IMR-90 (cell line): Measurements from ENCODE around the gene PROCA1. TPM values are rescaled to one million over a fixed set of nuclear protein-coding genes. Genes with fewer than 3 reads are reported as not detected.

Experiments used
- ATAC-seq: fragments of 200-7000 bp; cut with Tn5 transposase; 2 replicates; pipeline ENCODE4 v1.9.1; 2020; ENCODE audit warnings: low read depth, mild to moderate bottlenecking, moderate library complexity
- BruUV-seq: library from RNA; stranded (reverse); fragments of 400-500 nt; replicated peaks from 2 replicates; lab custom pipeline; 2021; lab: Mats Ljungman, UMichigan
- CTCF ChIA-PET: fragments of 300-600 bp; formaldehyde crosslinking; extraction: SDS; loops from one replicate; lab custom pipeline; 2021; ENCODE audit warnings: antibody characterized with exemption; lab: Yijun Ruan, JAX
- POLR2A ChIA-PET: fragments of 300-600 bp; sonication (Branson Sonifier 250); formaldehyde crosslinking; loops from one replicate; lab custom pipeline; 2022; ENCODE audit warnings: antibody characterized with exemption; ENCODE audit not compliant: unreplicated experiment; lab: Charles Lee
- DNase-seq: peaks from one replicate; pipeline ENCODE4 v3.0.0; 2013
- H2AFZ ChIP-seq: replicated peaks from 2 replicates; pipeline ENCODE3; 2013; ENCODE audit warnings: low read length, mild to moderate bottlenecking; ENCODE audit not compliant: poor library complexity
- H2AK5ac ChIP-seq: 2 replicates; pipeline ENCODE4 v1.6.1; 2013; ENCODE audit warnings: low read depth, low read length, inconsistent platforms
- H2AK9ac ChIP-seq: replicated peaks from 2 replicates; pipeline ENCODE3; 2013; ENCODE audit warnings: mild to moderate bottlenecking, low read depth, low read length, moderate library complexity; ENCODE audit not compliant: poor library complexity
- H2BK120ac ChIP-seq: 2 replicates; pipeline ENCODE4 v1.6.1; 2013; ENCODE audit warnings: low read depth, low read length, inconsistent platforms
- H2BK15ac ChIP-seq: 3 replicates; pipeline ENCODE4 v1.6.1; 2013; ENCODE audit warnings: low read depth, low read length, inconsistent platforms
- H2BK20ac ChIP-seq: 2 replicates; pipeline ENCODE4 v1.6.1; 2013; ENCODE audit warnings: low read depth, mild to moderate bottlenecking, inconsistent platforms, low read length, moderate library complexity
- H2BK5ac ChIP-seq: 2 replicates; pipeline ENCODE4 v1.6.1; 2013; ENCODE audit warnings: mild to moderate bottlenecking, low read depth, low read length, inconsistent platforms; ENCODE audit not compliant: poor library complexity, severe bottlenecking
- H3K14ac ChIP-seq: replicated peaks from 2 replicates; pipeline ENCODE4 v1.6.1; 2013; ENCODE audit warnings: low read depth, low read length, inconsistent platforms
- H3K18ac ChIP-seq: 2 replicates; pipeline ENCODE4 v1.6.1; 2013; ENCODE audit warnings: low read depth, low read length, control low read depth
- H3K23ac ChIP-seq: 2 replicates; pipeline ENCODE4 v1.6.1; 2013; ENCODE audit warnings: low read depth, low read length, inconsistent platforms
- H3K27ac ChIP-seq: 2 replicates; pipeline ENCODE4 v1.5.1; 2013; ENCODE audit warnings: mild to moderate bottlenecking, control low read depth, low read length; ENCODE audit not compliant: insufficient read depth
- H3K27me3 ChIP-seq: 2 replicates; pipeline ENCODE4 v1.6.1; 2013; ENCODE audit warnings: low read length; ENCODE audit not compliant: control insufficient read depth, insufficient read depth
- H3K36me3 ChIP-seq: 2 replicates; pipeline ENCODE4 v1.6.1; 2013; ENCODE audit warnings: low read length, mixed read lengths; ENCODE audit not compliant: control insufficient read depth, insufficient read depth
- H3K4ac ChIP-seq: 2 replicates; pipeline ENCODE4 v1.6.1; 2013; ENCODE audit warnings: low read depth, low read length, inconsistent platforms
- H3K4me1 ChIP-seq: 2 replicates; pipeline ENCODE4 v1.6.1; 2013; ENCODE audit warnings: low read length, mixed read lengths; ENCODE audit not compliant: control insufficient read depth, insufficient read depth
- H3K4me2 ChIP-seq: 2 replicates; pipeline ENCODE4 v1.6.1; 2013; ENCODE audit warnings: low read depth, mild to moderate bottlenecking, control low read depth, low read length, moderate library complexity
- H3K4me3 ChIP-seq: 2 replicates; pipeline ENCODE4 v1.5.1; 2013; ENCODE audit warnings: low read depth, mild to moderate bottlenecking, control low read depth, low read length, moderate library complexity; ENCODE audit not compliant: insufficient read depth
- H3K56ac ChIP-seq: 2 replicates; pipeline ENCODE4 v1.6.1; 2013; ENCODE audit warnings: low read length, inconsistent platforms; ENCODE audit not compliant: insufficient read depth; ENCODE audit errors: extremely low read depth
- H3K79me1 ChIP-seq, 2 experiments: 2 replicates each; pipeline ENCODE4 v1.6.1; 2013; ENCODE audit warnings: low read length in 2 of 2, inconsistent platforms in 1 of 2, low read depth in 1 of 2
- H3K9ac ChIP-seq: 2 replicates; pipeline ENCODE4 v1.6.1; 2013; ENCODE audit warnings: low read depth, low read length, control low read depth
- H3K9me1 ChIP-seq: 2 replicates; pipeline ENCODE4 v1.6.1; 2013; ENCODE audit warnings: low read length, inconsistent platforms; ENCODE audit not compliant: insufficient read depth
- H3K9me3 ChIP-seq: 2 replicates; pipeline ENCODE4 v1.6.1; 2013; ENCODE audit warnings: low read length; ENCODE audit not compliant: control insufficient read depth, insufficient read depth
- H4K20me1 ChIP-seq: 2 replicates; pipeline ENCODE4 v1.6.1; 2013; ENCODE audit warnings: low read length, inconsistent platforms; ENCODE audit not compliant: insufficient read depth
- H4K5ac ChIP-seq: 2 replicates; pipeline ENCODE4 v1.6.1; 2013; ENCODE audit warnings: mild to moderate bottlenecking, low read depth, low read length, control low read depth
- H4K8ac ChIP-seq, 2 experiments: 2 replicates each; pipeline ENCODE4 v1.6.1; 2013; ENCODE audit warnings: low read depth in 2 of 2, low read length in 2 of 2, control low read depth in 1 of 2, inconsistent platforms in 1 of 2
- H4K91ac ChIP-seq: 2 replicates; pipeline ENCODE4 v1.6.1; 2013; ENCODE audit warnings: low read depth, low read length, inconsistent platforms; ENCODE audit not compliant: insufficient read depth
- CEBPB ChIP-seq: IDR thresholded peaks from 2 replicates; pipeline ENCODE4 v1.6.1; 2012; ENCODE audit warnings: low read depth, low read length, improper control_type of control experiment
- MXI1 ChIP-seq: IDR thresholded peaks from 2 replicates; pipeline ENCODE4 v1.6.1; 2012; ENCODE audit warnings: low read depth, mild to moderate bottlenecking, low read length, moderate library complexity, borderline replicate concordance
- POLR2A ChIP-seq: IDR thresholded peaks from 2 replicates; pipeline ENCODE4 v1.6.1; 2012; ENCODE audit warnings: mild to moderate bottlenecking, low read depth, low read length
- RCOR1 ChIP-seq: IDR thresholded peaks from 2 replicates; pipeline ENCODE4 v1.6.1; 2012; ENCODE audit warnings: mild to moderate bottlenecking, low read length, improper control_type of control experiment; ENCODE audit not compliant: insufficient replicate concordance
- WGBS, 2 experiments: methylation state at CpG; one replicate each; pipeline versions ENCODE4 v1.1.5 to v1.1.7; 2013; ENCODE audit warnings: missing lambda C conversion rate in 2 of 2; ENCODE audit not compliant: insufficient read length in 1 of 2; ENCODE audit errors: extremely low coverage in 2 of 2; 5-methylcytosine and 5-hydroxymethylcytosine counted together
- dilution Hi-C: fragments of 300-500 bp; cut with HindIII; formaldehyde crosslinking; loops from one replicate; pipeline ENCODE4 v1.14.3; 2018; ENCODE audit warnings: low sequenced_read_pairs; ENCODE audit not compliant: unreplicated experiment
- in situ Hi-C: fragments of 300-500 bp; cut with MboI; formaldehyde crosslinking; loops from 3 replicates; pipeline ENCODE4 v1.14.3; 2019; ENCODE audit warnings: low sequenced_read_pairs, inconsistent platforms, mixed read lengths
- intact Hi-C: fragments of 100-400 bp; cut with micrococcal nuclease; formaldehyde crosslinking; loops from 2 replicates; pipeline ENCODE4 v1.10.0; 2022
- polyA plus RNA-seq, 3 experiments: library from polyadenylated mRNA; depleted of rRNA; stranded (reverse); fragments of >200 nt; gene quantifications; 2 replicates each; pipeline ENCODE4 v1.2.3, GENCODE V29; 2012; ENCODE audit warnings: low replicate concordance in 1 of 3
- total RNA-seq: library from RNA; depleted of rRNA; stranded (reverse); fragments of >200 nt; gene quantifications from 2 replicates; pipeline ENCODE4 v1.2.3, GENCODE V29; 2012
- TF ChIP-seq, protein P1 (sequence below): conservative IDR thresholded peaks from 2 replicates; pipeline ENCODE4 v1.5.1; 2012; ENCODE audit warnings: mild to moderate bottlenecking, low read depth, low read length, improper control_type of control experiment

The PROCA1 gene
- total and polyA plus RNA-seq, 2 of the 4 experiments (the other 2 are of a cell fraction), result 0.36 to 1.7 TPM

GRCh38 chr17:28734712-28735241, 23.1 kb upstream of the PROCA1 start:
- H3K9me1 ChIP-seq, result no peaks in the 10 kb centered on the region
- H3K27me3 ChIP-seq, result no peaks in the 10 kb centered on the region
- no peak overlapping the region for H4K8ac ChIP-seq
- H3K14ac ChIP-seq, result no peak overlapping the region
- BruUV-seq, result no TSS peak
- in situ Hi-C loops, result loop anchor here (10.0 kb wide), 1 partner anchor 370 kb away; no protein-coding TSS in a partner anchor
- WGBS, 2 experiments, result no CpG with 5 or more reads among the region's 10 CpGs
- no peak for TF ChIP-seq POLR2A
- TF ChIP-seq RCOR1, result no peak
- no peak for TF ChIP-seq CEBPB
- TF ChIP-seq MXI1, result no peak
- TF ChIP-seq, protein P1, sequence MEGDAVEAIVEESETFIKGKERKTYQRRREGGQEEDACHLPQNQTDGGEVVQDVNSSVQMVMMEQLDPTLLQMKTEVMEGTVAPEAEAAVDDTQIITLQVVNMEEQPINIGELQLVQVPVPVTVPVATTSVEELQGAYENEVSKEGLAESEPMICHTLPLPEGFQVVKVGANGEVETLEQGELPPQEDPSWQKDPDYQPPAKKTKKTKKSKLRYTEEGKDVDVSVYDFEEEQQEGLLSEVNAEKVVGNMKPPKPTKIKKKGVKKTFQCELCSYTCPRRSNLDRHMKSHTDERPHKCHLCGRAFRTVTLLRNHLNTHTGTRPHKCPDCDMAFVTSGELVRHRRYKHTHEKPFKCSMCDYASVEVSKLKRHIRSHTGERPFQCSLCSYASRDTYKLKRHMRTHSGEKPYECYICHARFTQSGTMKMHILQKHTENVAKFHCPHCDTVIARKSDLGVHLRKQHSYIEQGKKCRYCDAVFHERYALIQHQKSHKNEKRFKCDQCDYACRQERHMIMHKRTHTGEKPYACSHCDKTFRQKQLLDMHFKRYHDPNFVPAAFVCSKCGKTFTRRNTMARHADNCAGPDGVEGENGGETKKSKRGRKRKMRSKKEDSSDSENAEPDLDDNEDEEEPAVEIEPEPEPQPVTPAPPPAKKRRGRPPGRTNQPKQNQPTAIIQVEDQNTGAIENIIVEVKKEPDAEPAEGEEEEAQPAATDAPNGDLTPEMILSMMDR, result no peak
- H3K23ac ChIP-seq, result no peak overlapping the region
- no peak overlapping the region for H3K27ac ChIP-seq
- H3K9me3 ChIP-seq, result no peaks in the 10 kb centered on the region
- intact Hi-C loops, result no loop called here
- H3K56ac ChIP-seq, result no peak overlapping the region
- 0 out of 2 replicates have a peak, but pooled peaks cover 2% of the 10 kb centered on the region for H3K4me1 ChIP-seq
- H2BK20ac ChIP-seq, result no peak overlapping the region
- H3K4me3 ChIP-seq, result no peak overlapping the region
- no peak overlapping the region for H4K5ac ChIP-seq
- DNase-seq (no peak), ATAC-seq (no peak)
- H2BK15ac ChIP-seq, result no peak overlapping the region
- H4K20me1 ChIP-seq, result no peaks in the 10 kb centered on the region
- no peak overlapping the region for H4K91ac ChIP-seq
- no peak overlapping the region for H3K18ac ChIP-seq
- ChIA-PET POLR2A (no interaction called here), CTCF (interaction anchor here (1.5 kb wide), 1 partner anchor 8 kb away, joined by 5 read pairs; no protein-coding TSS in a partner anchor)
- no peak overlapping the region for H3K4me2 ChIP-seq
- dilution Hi-C loops, result no loop called here
- H2BK5ac ChIP-seq, result no peak overlapping the region
- no peak overlapping the region for H2AK5ac ChIP-seq
- H3K36me3 ChIP-seq, result no peaks in the 10 kb centered on the region
- H3K79me1 ChIP-seq, result peaks cover 0 to 2% of the 10 kb centered on the region in 2 experiments; a peak in 1 of 4 replicates
- H3K9ac ChIP-seq, result no peak overlapping the region
- H3K4ac ChIP-seq, result no peak overlapping the region
- H2AK9ac ChIP-seq, result no peak overlapping the region
- peak overlapping the region; percentile 43 for H2AFZ ChIP-seq
- no peak overlapping the region for H2BK120ac ChIP-seq
